ENCODE measurements around the gene ADAM12. TPM values are rescaled to one million over a fixed set of nuclear protein-coding genes. Genes with fewer than 3 reads are reported as not detected.

The ADAM12 gene
- total and polyA plus RNA-seq, 10 of the 15 experiments (the other 5 are each of a cell fraction or from before 2014, with no cell fraction given) = under 0.01 to 0.62 (median 0.04) TPM; not detected in 5

DNA sequence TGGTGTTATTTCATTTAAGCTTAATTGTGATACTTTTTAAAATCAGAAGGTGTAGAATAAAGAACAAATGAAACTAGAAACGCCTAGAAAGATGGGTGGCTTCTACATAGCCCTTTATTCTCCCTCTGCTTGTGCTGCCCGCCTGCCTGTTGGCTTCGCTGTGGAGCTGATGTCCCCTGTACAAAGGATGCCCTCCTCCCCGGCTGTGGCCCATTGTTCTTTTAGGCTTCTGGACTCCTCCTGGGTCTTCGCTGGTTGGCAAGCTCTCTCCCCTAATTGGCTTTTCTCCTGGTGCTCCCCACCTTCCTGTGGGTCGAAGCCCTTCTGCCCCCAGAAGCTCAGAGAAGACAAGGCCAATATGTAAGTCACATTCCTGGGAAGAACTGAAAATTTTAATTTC lies 393.7 kb downstream of the ADAM12 start:
- Histone ChIP-seq H3K36me3 (ENCODE audit: control insufficient read depth in 2 of 2, insufficient read depth in 2 of 2, low read length in 1 of 2) (no peaks in the 10 kb centered on the region), H3K27ac (ENCODE audit: control insufficient read depth, insufficient read depth) (no peak overlapping the region), H3K9ac (ENCODE audit: control insufficient read depth, insufficient read depth, low read length) (no peak overlapping the region), H4K20me1 (ENCODE audit: control insufficient read depth, insufficient read depth) (no peaks in the 10 kb centered on the region), H3K4me2 (ENCODE audit: control insufficient read depth, insufficient read depth) (no peak overlapping the region), H3K27me3 (replicated peaks in 1 of 2; ENCODE audit: control insufficient read depth in 2 of 2, insufficient read depth in 2 of 2, low read length in 1 of 2) (no peaks in the 10 kb centered on the region), H3K79me2 (ENCODE audit: control insufficient read depth, insufficient read depth, low read length) (no peaks in the 10 kb centered on the region), H3K4me1 (ENCODE audit: control insufficient read depth, insufficient read depth, low read length) (no peaks in the 10 kb centered on the region), H2AFZ (ENCODE audit: control insufficient read depth, low read depth, low read length) (no peak overlapping the region), H3K4me3 (no peak overlapping the region), H3K9me3 (replicated peaks; ENCODE audit: control insufficient read depth, insufficient read depth, low read length) (no peaks in the 10 kb centered on the region; the same call in 2 of the 3 replicates)
- intact Hi-C loops (cut with micrococcal nuclease; ENCODE audit: unreplicated experiment) = no loop called here
- no peak for ATAC-seq
- in situ Hi-C loops (cut with MboI) = no loop called here
- no TSS peak for BruUV-seq (replicated peaks)
- FAIRE-seq = no peak
- ChIA-PET RAD21 (ENCODE audit: unreplicated experiment) (interaction anchor here (1.1 kb wide), 1 partner anchor 14 kb away, joined by 3 read pairs; no protein-coding TSS in a partner anchor), SMC1A (ENCODE audit: uncharacterized antibody, unreplicated experiment) (no interaction called here), POLR2A (no interaction called here), CTCF (interaction anchor here (0.6 to 1.4 kb wide), 2 partner anchors 47 to 142 kb away, joined by 3 read pairs; no protein-coding TSS in a partner anchor)
- 21% methylated on average over 6 of the region's 6 CpGs for WGBS (ENCODE audit: insufficient coverage, insufficient replicate concordance, low lambda C conversion rate, missing lambda C conversion rate)
- DNase-seq (ENCODE audit: low read depth, low spot score) = no peak
- TF ChIP-seq LARP7 (IDR thresholded peaks at IDR 0.05) (no peak), POLR2AphosphoS2 (IDR thresholded peaks at IDR 0.05; ENCODE audit: low read depth, low read length) (no peak), MEF2B (IDR thresholded peaks at IDR 0.05; ENCODE audit: partially characterized antibody, poor library complexity, severe bottlenecking) (no peak), ETV6 (conservative IDR thresholded peaks at IDR 0.05 in 1 of 2, IDR thresholded peaks at IDR 0.05 in 1 of 2; ENCODE audit: borderline replicate concordance in 1 of 2, low read depth in 1 of 2) (no peak), YY1 (IDR thresholded peaks at IDR 0.05; ENCODE audit: low read depth, low read length) (no peak), HCFC1 (IDR thresholded peaks at IDR 0.05; ENCODE audit: low read length) (no peak), TBL1XR1 (IDR thresholded peaks at IDR 0.05; ENCODE audit: low read depth, low read length) (no peak), MYC (IDR thresholded peaks at IDR 0.05; ENCODE audit: insufficient read depth, insufficient read length, insufficient replicate concordance, low read length, severe bottlenecking) (no peak), NR2C1 (IDR thresholded peaks at IDR 0.05) (no peak)
- TF ChIP-seq, protein P1, sequence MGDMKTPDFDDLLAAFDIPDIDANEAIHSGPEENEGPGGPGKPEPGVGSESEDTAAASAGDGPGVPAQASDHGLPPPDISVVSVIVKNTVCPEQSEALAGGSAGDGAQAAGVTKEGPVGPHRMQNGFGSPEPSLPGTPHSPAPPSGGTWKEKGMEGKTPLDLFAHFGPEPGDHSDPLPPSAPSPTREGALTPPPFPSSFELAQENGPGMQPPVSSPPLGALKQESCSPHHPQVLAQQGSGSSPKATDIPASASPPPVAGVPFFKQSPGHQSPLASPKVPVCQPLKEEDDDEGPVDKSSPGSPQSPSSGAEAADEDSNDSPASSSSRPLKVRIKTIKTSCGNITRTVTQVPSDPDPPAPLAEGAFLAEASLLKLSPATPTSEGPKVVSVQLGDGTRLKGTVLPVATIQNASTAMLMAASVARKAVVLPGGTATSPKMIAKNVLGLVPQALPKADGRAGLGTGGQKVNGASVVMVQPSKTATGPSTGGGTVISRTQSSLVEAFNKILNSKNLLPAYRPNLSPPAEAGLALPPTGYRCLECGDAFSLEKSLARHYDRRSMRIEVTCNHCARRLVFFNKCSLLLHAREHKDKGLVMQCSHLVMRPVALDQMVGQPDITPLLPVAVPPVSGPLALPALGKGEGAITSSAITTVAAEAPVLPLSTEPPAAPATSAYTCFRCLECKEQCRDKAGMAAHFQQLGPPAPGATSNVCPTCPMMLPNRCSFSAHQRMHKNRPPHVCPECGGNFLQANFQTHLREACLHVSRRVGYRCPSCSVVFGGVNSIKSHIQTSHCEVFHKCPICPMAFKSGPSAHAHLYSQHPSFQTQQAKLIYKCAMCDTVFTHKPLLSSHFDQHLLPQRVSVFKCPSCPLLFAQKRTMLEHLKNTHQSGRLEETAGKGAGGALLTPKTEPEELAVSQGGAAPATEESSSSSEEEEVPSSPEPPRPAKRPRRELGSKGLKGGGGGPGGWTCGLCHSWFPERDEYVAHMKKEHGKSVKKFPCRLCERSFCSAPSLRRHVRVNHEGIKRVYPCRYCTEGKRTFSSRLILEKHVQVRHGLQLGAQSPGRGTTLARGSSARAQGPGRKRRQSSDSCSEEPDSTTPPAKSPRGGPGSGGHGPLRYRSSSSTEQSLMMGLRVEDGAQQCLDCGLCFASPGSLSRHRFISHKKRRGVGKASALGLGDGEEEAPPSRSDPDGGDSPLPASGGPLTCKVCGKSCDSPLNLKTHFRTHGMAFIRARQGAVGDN (IDR thresholded peaks at IDR 0.05) = no peak
- TF ChIP-seq, protein P2, sequence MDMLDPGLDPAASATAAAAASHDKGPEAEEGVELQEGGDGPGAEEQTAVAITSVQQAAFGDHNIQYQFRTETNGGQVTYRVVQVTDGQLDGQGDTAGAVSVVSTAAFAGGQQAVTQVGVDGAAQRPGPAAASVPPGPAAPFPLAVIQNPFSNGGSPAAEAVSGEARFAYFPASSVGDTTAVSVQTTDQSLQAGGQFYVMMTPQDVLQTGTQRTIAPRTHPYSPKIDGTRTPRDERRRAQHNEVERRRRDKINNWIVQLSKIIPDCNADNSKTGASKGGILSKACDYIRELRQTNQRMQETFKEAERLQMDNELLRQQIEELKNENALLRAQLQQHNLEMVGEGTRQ (IDR thresholded peaks at IDR 0.05; ENCODE audit: borderline replicate concordance, low read depth, low read length) = no peak
- TF ChIP-seq, protein P3, sequence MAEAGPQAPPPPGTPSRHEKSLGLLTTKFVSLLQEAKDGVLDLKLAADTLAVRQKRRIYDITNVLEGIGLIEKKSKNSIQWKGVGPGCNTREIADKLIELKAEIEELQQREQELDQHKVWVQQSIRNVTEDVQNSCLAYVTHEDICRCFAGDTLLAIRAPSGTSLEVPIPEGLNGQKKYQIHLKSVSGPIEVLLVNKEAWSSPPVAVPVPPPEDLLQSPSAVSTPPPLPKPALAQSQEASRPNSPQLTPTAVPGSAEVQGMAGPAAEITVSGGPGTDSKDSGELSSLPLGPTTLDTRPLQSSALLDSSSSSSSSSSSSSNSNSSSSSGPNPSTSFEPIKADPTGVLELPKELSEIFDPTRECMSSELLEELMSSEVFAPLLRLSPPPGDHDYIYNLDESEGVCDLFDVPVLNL (IDR thresholded peaks at IDR 0.05; ENCODE audit: low read depth, low read length) = no peak
- TF ChIP-seq, protein P4, sequence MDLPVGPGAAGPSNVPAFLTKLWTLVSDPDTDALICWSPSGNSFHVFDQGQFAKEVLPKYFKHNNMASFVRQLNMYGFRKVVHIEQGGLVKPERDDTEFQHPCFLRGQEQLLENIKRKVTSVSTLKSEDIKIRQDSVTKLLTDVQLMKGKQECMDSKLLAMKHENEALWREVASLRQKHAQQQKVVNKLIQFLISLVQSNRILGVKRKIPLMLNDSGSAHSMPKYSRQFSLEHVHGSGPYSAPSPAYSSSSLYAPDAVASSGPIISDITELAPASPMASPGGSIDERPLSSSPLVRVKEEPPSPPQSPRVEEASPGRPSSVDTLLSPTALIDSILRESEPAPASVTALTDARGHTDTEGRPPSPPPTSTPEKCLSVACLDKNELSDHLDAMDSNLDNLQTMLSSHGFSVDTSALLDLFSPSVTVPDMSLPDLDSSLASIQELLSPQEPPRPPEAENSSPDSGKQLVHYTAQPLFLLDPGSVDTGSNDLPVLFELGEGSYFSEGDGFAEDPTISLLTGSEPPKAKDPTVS (IDR thresholded peaks at IDR 0.05; ENCODE audit: low read depth, low read length) = no peak
- TF ChIP-seq, protein P5, sequence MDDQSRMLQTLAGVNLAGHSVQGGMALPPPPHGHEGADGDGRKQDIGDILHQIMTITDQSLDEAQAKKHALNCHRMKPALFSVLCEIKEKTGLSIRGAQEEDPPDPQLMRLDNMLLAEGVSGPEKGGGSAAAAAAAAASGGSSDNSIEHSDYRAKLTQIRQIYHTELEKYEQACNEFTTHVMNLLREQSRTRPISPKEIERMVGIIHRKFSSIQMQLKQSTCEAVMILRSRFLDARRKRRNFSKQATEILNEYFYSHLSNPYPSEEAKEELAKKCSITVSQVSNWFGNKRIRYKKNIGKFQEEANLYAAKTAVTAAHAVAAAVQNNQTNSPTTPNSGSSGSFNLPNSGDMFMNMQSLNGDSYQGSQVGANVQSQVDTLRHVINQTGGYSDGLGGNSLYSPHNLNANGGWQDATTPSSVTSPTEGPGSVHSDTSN (IDR thresholded peaks at IDR 0.05; ENCODE audit: insufficient replicate concordance, low read depth, low read length) = no peak

Measured in GM12878 (cell line).